ENCODE measurements around the gene STRN4. TPM values are rescaled to one million over a fixed set of nuclear protein-coding genes. Genes with fewer than 3 reads are reported as not detected.

STRN4 gene
- total RNA-seq, 4 donors from 2014 or later = 54.1 to 73.4 (median 67.7) TPM

DNA sequence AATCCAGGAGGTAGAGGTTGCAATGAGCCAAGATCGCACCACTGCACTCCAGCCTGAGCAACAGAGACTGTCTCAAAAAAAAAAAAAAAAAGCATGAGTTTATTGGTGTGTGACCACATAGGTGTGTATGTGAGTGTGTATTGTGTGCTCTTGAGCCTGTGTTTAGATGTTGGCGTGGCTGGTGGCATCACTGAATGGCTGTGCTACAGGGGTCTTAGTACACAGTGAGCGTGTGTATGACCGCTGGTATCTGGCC, 39.7 kb upstream of the STRN4 start:
- intact Hi-C loops (cut with DNase I) = no loop called here
- Histone ChIP-seq H3K36me3 (no peaks in the 10 kb centered on the region), H3K4me1 (peaks cover 12 to 36% of the 10 kb centered on the region in 2 donors), H3K9me3 (no peaks in the 10 kb centered on the region), H3K27me3 (no peaks in the 10 kb centered on the region), H3K4me3 (replicated peaks in 1 of 3) (no peak overlapping the region), H3K27ac (peak overlapping the region in 2 of 3 donors; percentile 73 to 76)
- WGBS, 2 donors = 46 to 67% methylated on average over 2 to 4 of the region's 4 CpGs
- no peak for DNase-seq
- TF ChIP-seq POLR2A (IDR thresholded peaks at IDR 0.05) = no peak
- TF ChIP-seq, protein P1, sequence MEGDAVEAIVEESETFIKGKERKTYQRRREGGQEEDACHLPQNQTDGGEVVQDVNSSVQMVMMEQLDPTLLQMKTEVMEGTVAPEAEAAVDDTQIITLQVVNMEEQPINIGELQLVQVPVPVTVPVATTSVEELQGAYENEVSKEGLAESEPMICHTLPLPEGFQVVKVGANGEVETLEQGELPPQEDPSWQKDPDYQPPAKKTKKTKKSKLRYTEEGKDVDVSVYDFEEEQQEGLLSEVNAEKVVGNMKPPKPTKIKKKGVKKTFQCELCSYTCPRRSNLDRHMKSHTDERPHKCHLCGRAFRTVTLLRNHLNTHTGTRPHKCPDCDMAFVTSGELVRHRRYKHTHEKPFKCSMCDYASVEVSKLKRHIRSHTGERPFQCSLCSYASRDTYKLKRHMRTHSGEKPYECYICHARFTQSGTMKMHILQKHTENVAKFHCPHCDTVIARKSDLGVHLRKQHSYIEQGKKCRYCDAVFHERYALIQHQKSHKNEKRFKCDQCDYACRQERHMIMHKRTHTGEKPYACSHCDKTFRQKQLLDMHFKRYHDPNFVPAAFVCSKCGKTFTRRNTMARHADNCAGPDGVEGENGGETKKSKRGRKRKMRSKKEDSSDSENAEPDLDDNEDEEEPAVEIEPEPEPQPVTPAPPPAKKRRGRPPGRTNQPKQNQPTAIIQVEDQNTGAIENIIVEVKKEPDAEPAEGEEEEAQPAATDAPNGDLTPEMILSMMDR (IDR thresholded peaks at IDR 0.05) = no peak

DNA sequence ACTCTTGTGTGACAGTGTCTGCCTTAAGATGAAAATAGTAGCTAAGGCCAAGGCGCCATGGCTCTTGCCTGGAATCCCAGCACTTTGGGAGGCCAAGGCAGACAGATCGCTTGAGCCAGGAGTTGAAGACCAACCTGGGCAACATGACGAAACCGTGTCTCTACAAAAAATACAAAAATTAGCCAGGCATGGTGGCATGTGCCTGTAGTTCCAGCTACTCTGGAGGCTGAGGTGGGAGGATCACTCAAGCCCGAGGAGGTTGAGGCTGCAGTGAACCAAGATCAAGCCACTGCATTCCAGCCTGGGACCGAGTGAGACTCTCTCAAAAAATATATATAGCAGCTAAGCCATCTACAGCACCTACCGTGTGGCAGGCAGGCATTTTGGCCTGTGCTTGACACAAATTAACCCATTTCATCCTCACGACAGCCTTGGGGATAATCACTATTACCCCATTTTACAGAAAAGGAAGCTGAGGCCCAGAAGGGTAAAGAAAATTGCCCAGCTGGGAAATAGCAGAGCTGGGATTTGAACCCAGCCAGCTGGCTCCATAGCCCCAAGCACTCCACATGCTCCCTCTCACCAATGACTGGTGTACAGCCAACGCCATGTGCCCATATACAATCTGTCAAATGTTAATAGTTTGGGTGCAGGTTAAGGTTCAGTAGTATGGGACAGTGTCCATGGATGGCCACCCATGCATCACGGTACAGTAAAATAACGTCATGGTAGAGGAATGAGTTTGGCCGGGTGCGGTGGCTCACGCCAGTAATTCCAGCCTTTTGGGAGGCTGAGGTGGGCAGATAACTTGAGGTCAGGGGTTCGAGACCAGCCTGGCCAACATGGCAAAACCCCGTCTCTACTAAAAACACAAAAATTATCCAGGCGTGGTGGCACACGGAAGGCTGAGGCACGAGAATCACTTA, 39.1 kb upstream of the STRN4 start:
- intact Hi-C loops (cut with DNase I) = no loop called here
- WGBS, 2 donors = 62 to 64% methylated on average over 19 of the region's 19 CpGs
- H3K27ac ChIP-seq = peak overlapping the region in 2 of 3 donors; percentile 73 to 76
- TF ChIP-seq POLR2A (IDR thresholded peaks at IDR 0.05) = no peak
- TF ChIP-seq, protein P1 (IDR thresholded peaks at IDR 0.05) = no peak
- H3K36me3 ChIP-seq = no peaks in the 10 kb centered on the region
- H3K9me3 ChIP-seq = no peaks in the 10 kb centered on the region
- H3K27me3 ChIP-seq = no peaks in the 10 kb centered on the region
- no peak for DNase-seq
- H3K4me3 ChIP-seq (replicated peaks in 1 of 3) = peak overlapping the region in 1 of 3 donors; percentile 6
- peaks cover 12 to 36% of the 10 kb centered on the region in 2 donors for H3K4me1 ChIP-seq

DNA sequence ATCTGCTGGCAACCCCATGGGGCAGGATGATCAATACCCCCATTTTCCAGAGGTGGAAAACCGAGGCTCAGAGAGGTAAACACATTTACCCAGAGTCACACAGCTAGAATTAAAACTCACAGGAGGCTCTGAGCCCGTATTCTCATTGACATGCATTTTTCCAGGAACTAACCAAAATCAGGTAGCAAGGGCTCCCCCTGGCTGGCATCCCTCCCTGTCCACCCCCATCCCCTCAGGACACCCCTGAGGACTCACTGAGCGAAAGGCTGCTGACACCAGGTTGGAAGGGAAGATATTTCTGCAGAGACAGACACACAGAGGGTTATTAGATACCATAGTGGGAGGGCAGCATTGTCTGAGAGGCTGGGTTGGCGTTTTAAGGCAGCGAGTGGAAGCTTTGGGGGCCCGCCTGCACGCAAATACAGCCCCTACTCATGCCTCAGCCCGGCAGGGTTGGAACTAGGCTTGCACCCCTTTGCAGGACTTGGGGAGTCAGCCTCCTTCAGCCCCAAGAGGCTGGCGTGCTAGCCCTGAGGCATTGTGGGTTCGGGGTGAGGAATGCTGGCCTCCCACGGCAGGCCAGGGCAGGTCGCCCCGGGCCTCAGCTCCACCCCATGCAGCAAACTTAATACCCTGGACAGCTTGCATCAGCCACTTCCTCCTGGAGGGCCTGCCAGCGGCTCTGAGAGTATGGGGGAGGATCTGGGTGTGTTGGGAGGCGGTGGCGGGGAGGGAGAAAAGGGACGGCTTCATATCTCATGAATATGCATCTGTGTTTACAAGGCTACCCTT, 38.2 kb upstream of the STRN4 start:
- WGBS, 2 donors = 68 to 69% methylated on average over 17 of the region's 17 CpGs
- H3K4me1 ChIP-seq = peaks cover 12 to 36% of the 10 kb centered on the region in 2 donors
- peak overlapping the region in 1 of 3 donors; percentile 6 for H3K4me3 ChIP-seq (replicated peaks in 1 of 3)

DNA sequence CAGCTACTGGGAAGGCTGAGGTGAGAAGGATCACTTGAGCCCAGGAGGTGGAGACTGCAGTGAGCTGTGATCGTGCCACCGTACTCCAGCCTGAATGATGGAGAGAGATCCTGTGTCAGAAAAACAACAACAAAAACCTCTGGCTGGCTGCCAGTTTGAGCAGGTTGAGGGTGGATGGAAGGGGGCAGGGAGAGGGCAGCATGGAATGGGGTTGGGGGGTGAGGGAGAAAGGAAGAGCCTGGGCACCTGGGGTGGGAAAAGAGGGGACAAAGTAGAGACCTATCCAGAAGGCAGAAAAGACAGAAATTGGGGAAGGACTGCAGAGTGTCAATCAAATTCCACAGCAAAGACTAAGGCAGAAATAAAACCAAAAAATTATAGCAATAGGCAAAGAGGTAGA, 37.4 kb upstream of the STRN4 start:
- H3K9me3 ChIP-seq = no peaks in the 10 kb centered on the region
- H3K27me3 ChIP-seq = no peaks in the 10 kb centered on the region
- DNase-seq = peak in 1 of 2 donors; percentile 37
- intact Hi-C loops (cut with DNase I) = no loop called here
- H3K4me1 ChIP-seq = peaks cover 12 to 36% of the 10 kb centered on the region in 2 donors
- no peak overlapping the region for H3K4me3 ChIP-seq (replicated peaks in 1 of 3)
- WGBS, 2 donors = 17 to 42% methylated on average over 2 of the region's 2 CpGs
- TF ChIP-seq POLR2A (IDR thresholded peaks at IDR 0.05) = no peak
- TF ChIP-seq, protein P1 (IDR thresholded peaks at IDR 0.05) = no peak
- no peaks in the 10 kb centered on the region for H3K36me3 ChIP-seq
- H3K27ac ChIP-seq = no peak overlapping the region

More for the DNA sequence above, 38.2 kb upstream of the STRN4 start:
- H3K27me3 ChIP-seq = no peaks in the 10 kb centered on the region
- peak in 1 of 2 donors; percentile 18 for DNase-seq
- H3K27ac ChIP-seq = peak overlapping the region in 1 of 3 donors; percentile 1
- intact Hi-C loops (cut with DNase I) = no loop called here
- no peaks in the 10 kb centered on the region for H3K9me3 ChIP-seq
- H3K36me3 ChIP-seq = no peaks in the 10 kb centered on the region
- TF ChIP-seq, protein P1 (IDR thresholded peaks at IDR 0.05) = no peak
- no peak for TF ChIP-seq POLR2A (IDR thresholded peaks at IDR 0.05)
